ENCODE data around the gene ATP6V1C2.

Gene ATP6V1C2, protein sequence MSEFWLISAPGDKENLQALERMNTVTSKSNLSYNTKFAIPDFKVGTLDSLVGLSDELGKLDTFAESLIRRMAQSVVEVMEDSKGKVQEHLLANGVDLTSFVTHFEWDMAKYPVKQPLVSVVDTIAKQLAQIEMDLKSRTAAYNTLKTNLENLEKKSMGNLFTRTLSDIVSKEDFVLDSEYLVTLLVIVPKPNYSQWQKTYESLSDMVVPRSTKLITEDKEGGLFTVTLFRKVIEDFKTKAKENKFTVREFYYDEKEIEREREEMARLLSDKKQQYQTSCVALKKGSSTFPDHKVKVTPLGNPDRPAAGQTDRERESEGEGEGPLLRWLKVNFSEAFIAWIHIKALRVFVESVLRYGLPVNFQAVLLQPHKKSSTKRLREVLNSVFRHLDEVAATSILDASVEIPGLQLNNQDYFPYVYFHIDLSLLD

GRCh38 chr2:10721396-10722251, at the start of gene ATP6V1C2:
Gene ATP6V1C2 (plus strand): TSS chr2:10721630. CDS start chr2:10722850, 1,220 bp downstream.
- no peak for FAIRE-seq

DNA sequence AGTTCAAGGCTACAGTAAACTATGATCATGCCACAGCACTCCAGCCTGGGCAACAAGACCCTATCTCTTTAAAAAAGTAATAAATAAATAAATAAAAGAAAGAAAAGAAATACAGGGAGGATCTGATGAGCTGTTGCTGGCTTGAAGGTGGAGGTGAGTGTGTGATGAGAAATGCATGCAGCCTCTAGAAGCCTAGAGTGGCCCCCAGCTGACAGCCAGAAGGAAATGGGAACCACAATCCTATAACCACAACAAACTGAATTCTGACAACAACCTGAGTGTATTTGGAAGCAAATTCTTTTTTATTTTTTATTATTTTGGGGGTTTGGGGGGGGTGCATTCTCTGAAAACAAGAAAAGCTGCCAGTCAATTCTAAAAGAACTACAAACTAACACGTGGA, 46.3 kb upstream of the ATP6V1C2 start:
- FAIRE-seq, result no peak

DNA sequence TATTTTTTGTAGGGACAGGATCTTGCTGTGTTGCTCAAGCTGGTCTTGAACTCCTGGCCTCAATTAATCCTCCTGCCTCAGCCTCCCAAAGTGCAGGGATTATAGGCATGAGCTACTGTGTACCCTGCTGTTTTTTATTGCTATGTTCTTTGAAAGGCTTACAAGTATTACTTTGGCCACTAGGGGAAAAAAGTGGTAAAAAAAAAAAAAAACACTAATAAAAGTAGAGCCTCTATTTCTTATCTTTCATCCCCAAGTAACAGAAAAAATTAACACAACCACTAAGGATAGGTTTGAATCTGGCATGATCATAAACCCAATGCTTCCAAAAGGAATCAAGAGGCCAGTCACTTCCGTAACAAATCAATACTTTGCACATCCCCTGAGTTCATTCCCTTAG, 43.2 kb upstream of the ATP6V1C2 start:
- FAIRE-seq, result no peak

- FAIRE-seq, result no peak
Observed at GRCh38 chr2:10680214-10680613, 41.2 kb upstream of the ATP6V1C2 start.

- no peak for FAIRE-seq
Observed at GRCh38 chr2:10680957-10681356, 40.5 kb upstream of the ATP6V1C2 start.

- FAIRE-seq, result no peak
Observed at GRCh38 chr2:10686176-10686730, 35.2 kb upstream of the ATP6V1C2 start.

DNA sequence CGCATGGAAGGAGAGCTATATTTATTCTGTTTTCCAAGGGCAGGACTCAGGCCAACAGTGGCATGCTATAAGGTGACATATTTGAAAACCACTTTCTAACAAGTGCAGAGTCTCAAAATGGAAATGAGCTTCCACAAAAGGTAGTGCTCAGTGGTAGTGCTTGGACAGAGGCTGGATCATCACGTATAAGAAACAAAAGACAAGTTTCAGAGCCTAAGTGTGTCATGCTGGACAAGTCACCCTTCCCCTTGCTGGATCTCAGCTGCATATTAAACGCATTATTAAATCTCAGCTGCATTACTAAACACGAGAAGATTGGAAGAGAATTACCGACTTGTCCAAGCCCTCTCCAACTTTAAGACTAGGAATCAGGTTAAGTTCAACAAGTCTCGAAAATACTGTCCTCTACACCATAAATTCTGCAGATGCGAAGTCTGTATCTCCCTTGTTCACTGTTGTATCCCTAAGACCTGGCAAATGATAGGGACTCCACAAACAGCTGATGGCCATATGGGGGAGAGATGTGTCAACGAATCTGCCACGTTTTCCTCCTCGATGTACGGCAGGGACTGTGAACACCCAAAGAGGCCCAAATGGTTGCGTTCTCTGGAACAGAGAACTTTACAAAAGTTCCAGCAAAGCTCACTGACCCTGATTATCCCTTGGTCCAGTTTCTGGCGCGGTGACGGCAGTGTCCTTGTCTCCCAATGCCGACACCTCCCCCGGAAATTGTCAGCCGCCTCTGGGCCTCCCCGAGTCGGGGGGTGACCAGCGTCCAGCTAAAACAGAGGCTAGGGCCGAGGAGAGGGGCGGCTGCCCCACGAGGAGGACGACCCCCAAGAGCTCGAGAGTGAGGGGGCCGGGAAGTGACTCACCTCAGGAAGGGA, 32.3 kb upstream of the ATP6V1C2 start:
- no peak for FAIRE-seq

DNA sequence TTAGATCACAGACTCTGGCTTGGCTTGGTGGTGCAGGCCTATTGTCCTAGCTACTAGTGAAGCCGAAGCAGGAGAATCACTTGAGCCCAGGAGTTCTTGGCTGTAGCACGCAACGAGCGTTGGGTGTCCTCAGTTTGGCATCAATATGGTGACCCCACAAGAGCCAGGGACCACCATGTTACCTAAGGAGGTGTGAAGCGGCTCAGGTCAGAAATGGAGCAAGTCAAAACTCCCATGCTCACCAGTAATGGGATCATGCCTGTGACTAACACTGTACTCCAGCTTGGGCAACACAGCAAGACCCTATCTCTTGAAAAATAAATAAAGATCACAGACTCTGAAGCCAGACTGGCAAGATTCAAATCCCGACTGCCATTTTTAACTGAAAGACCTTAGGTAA, 29.9 kb upstream of the ATP6V1C2 start:
- no peak for FAIRE-seq

DNA sequence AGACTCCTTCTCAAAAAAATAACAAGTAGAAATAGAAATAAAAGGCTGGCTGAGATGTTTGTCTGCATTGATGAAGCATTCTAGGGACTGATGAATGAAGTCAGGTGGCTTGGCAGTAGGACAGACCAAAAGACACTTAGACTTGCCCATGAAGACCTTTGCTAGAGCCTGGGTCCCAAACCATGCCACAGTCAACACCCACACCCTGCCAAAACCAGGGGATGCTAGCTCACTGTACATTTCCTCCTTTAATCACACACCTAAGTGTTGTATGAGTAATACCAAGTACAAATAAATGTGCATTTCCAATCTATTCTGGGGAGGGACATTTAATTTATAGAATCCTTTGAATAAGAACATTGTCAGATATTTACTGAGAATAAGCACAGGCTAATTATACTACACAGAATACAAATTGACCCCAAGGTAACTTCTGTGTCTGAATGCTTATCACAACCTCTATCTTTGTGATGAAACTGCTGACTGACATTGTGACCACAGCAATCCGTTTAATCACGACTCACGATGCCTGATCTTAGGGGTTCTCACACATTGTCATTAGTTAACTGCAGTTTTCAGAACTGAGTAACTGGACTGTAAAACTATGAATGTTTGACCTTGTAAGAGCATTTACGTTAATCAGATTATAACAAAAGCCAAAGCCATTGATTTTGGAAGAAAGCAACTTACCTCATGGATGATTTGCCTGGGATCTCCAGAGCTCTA, 21.2 kb upstream of the ATP6V1C2 start:
- FAIRE-seq, result no peak

GRCh38 chr2:10704034-10704594, 17.3 kb upstream of the ATP6V1C2 start:
- FAIRE-seq, result no peak

GRCh38 chr2:10706033-10706432, 15.4 kb upstream of the ATP6V1C2 start:
- no peak for FAIRE-seq

- FAIRE-seq, result no peak
Observed at GRCh38 chr2:10707831-10708230, 13.6 kb upstream of the ATP6V1C2 start.

- FAIRE-seq, result no peak
Observed at GRCh38 chr2:10709290-10709939, 12.0 kb upstream of the ATP6V1C2 start.

DNA sequence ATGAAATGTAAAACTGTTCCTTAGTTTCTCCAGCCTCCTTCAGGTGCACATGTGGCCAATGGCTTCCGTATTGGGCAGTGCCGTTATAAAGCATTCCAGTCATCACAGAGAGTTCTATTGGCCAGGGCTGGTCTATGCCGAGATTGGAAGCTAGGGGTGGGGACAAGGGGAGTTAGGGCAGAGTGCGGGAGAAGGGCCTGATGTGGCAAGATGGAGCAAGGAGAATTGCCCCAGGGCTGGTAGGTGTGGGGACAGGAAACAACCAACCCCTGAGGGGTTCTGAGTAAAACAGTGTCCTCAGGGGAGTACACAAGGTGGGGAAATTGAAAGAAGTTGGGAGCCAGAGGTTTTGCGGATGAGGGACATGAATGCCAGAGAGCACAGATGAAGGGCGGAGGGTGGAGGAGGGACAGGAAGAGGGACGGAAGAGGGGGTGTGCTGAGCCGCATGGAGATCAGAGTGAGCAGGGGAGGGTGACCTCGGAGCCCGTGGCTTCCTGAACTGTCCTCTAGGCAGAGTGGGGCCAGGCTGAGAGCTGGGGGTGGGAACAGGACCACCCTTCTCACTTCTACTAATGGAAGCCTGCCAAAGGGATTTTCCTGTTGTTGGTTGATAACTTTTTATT, 9.1 kb upstream of the ATP6V1C2 start:
- no peak for FAIRE-seq

- no peak for FAIRE-seq
Observed at GRCh38 chr2:10716581-10716980, 4.8 kb upstream of the ATP6V1C2 start.

GRCh38 chr2:10717628-10718027, 3.8 kb upstream of the ATP6V1C2 start:
- no peak for FAIRE-seq

DNA sequence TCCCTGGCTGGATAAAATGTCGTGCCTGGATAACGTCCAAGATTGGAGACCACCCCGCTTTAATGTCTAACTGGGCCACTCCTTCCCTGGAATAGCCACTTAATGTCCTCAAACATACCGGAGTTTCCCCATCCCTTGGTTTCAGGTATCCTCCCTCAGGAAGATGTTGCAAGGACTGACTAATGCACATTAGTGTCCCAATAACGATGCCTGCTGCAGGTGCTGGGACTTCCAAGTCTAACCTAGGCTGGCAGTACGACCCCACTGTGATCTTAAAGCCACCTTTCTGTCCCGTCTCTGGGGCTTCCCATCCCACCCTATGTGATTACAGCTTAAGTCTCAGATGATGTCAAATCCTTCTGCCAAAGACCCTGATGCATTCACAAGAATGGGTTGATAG, 1.1 kb upstream of the ATP6V1C2 start:
- no peak for FAIRE-seq

DNA sequence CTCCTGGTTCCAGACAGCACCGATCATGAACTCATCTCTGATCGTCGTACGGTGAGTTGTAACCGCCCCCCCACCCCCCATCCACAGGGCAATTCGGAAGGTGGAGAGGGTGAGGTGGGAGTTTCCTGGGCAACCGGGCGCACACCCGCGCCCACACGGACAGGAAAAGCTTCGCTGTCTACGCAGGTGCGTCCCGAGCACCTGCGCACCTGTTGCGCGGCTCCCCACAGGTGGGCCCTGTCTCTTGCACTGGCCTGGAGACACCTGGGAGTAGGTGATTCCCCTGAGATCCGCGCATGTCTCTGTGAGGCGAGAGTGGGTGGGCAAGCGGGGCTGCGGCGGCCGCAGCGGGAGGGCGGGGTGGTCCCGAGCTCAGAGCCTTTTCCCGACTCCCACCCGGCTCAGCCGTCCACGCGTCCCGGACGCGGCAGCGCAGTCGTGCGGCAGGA, 459 bp upstream of the ATP6V1C2 start:
- no peak for FAIRE-seq

DNA sequence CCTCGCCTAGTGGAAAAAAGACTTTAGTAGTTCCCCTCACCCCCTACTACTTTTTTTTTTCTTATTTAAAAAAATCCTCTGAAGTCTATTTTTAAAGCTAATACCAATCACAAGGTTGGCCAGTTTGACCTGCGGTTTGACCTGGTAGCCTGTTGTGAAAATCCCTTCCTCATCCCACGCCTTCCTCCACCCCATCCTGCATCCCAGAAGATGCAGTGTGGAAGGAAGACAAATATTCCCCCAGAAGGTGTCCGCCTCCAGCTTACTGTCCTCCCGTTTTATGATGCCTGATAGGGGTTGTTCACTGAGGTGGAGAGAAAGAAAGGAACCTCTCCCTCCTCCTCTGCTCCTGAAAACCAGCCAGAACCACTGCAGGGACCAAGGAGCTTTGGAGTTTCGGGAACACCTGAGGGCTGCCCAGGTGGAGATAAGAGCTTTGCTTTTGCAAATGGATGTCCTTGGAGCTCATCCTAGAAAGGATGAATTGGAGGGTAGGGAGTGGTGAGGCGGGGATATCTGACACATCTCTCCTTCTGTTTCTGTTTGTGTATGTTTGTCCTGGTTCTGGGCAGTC, 909 bp downstream of the ATP6V1C2 start:
- no peak for FAIRE-seq

All from colon (tissue), 2 donors.